ENCODE measurements around the gene C11orf42.

The C11orf42 gene

GRCh38 chr11:6205366-6205765 is at the start of gene C11orf42:
Gene C11orf42 (plus strand): TSS chr11:6205557. CDS start chr11:6205616, 59 bp downstream.
- no peak for DNase-seq

- DNase-seq: no peak
These were observed 48.6 kb upstream of the C11orf42 start for GRCh38 chr11:6156628-6157359.

GRCh38 chr11:6170226-6170625 is 35.1 kb upstream of the C11orf42 start, which contains the start of gene OR52B2:
Gene OR52B2 (minus strand): TSS chr11:6170326. CDS start chr11:6170326, 0 bp downstream.
- DNase-seq: no peak

GRCh38 chr11:6175440-6175839 is 29.9 kb upstream of the C11orf42 start:
- no peak for DNase-seq

GRCh38 chr11:6191742-6192141 is 13.6 kb upstream of the C11orf42 start:
- DNase-seq: no peak

GRCh38 chr11:6194065-6194581 is 11.2 kb upstream of the C11orf42 start:
- no peak for DNase-seq

- DNase-seq: no peak
These were observed 9.0 kb upstream of the C11orf42 start for GRCh38 chr11:6196396-6196795.

GRCh38 chr11:6197466-6198200 is 7.7 kb upstream of the C11orf42 start:
- DNase-seq: no peak

- no peak for DNase-seq
These were observed 6.1 kb upstream of the C11orf42 start, which contains the start of gene OR52W1 for GRCh38 chr11:6199174-6199810. Gene OR52W1 (plus strand): TSS chr11:6199224. CDS start chr11:6199224, 0 bp downstream.

- no peak for DNase-seq
These were observed 4.4 kb upstream of the C11orf42 start for GRCh38 chr11:6200975-6201374.

- DNase-seq: no peak
These were observed 3.9 kb upstream of the C11orf42 start for GRCh38 chr11:6201481-6201880.

- DNase-seq: no peak
These were observed 3.3 kb upstream of the C11orf42 start for GRCh38 chr11:6202041-6202440.

- no peak for DNase-seq
These were observed 2.0 kb upstream of the C11orf42 start for GRCh38 chr11:6203327-6203726.

GRCh38 chr11:6204706-6205105 is 651 bp upstream of the C11orf42 start:
- no peak for DNase-seq

- no peak for DNase-seq
These were observed 1.3 kb downstream of the C11orf42 start for GRCh38 chr11:6206456-6207180.

GRCh38 chr11:6209801-6210200 is 4.4 kb downstream of the C11orf42 start:
- no peak for DNase-seq

- DNase-seq: no peak
These were observed 5.1 kb downstream of the C11orf42 start for GRCh38 chr11:6210274-6210955.

GRCh38 chr11:6214530-6214929 is 9.2 kb downstream of the C11orf42 start:
- DNase-seq: no peak

GRCh38 chr11:6216501-6216900 is 11.1 kb downstream of the C11orf42 start:
- DNase-seq: no peak

GRCh38 chr11:6217722-6218121 is 12.4 kb downstream of the C11orf42 start:
- DNase-seq: no peak

GRCh38 chr11:6219359-6219758 is 14.0 kb downstream of the C11orf42 start:
- no peak for DNase-seq

- DNase-seq: no peak
These were observed 18.5 kb downstream of the C11orf42 start for GRCh38 chr11:6223854-6224253.

Data from NCI-H187 treated with DMSO at 0.1 percent for 48 hours (cell line).